SH-SY5Y (cell line): ENCODE results near the gene HOXC12.

Source experiments
- GATA2 ChIP-seq: IDR thresholded peaks from 2 replicates; pipeline ENCODE4 v1.6.1; 2011; ENCODE audit warnings: mild to moderate bottlenecking, low read depth, low read length
- GATA3 ChIP-seq: IDR thresholded peaks from 2 replicates; pipeline ENCODE4 v1.6.1; 2011; ENCODE audit warnings: low read depth, mild to moderate bottlenecking, low read length, moderate library complexity

DNA sequence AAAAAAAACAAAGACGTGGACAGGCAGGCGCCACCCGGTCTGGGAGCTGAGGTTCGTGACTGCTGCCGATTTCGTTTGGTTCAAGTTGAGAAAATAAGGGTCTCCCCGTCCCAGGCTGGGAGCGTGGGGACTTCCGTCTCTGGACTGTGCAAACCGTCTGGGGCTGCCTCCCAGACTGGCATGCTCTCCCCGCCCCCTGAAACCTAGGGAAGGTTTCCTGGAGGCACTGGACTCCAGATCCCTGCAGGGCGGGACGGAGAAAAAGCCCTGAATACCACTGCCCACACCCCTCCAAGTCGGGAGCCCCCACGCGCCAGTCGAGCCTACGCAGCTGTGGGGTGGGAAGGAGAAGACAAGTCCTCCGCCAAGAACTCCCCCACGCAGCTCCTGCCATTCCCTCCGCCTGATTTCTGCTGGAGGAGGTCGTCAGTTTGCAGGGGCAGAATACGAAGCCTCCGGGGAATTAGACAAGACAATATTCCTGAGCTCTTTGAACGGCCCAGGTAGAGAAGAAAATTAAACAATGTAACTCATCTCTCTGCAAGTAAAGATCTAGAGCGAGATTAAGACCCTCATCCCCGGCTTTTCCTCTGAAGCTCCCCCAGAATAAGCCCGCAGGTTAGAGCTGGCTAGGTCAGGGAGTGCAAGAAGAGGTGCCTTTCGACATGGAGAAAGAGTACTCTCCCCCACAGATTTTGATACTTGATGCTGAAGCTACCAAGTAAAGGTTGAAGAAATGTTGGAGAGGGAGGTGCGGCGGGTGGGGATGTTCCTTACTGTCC is 26.5 kb upstream of the HOXC12 start:
- TF ChIP-seq GATA2 (no peak), GATA3 (no peak)
